Hepatocyte (in vitro differentiated cells): Measurements from ENCODE around the gene KXD1.
A peak's percentile ranks its signal among the peaks of the same experiment; 100 is the strongest.

Experiments used
- CTCF ChIP-seq: fragments of 200-600 bp; sonication (generic); IDR thresholded peaks from 2 replicates; pipeline ENCODE4 v1.5.1; 2016; ENCODE audit warnings: antibody characterized with exemption, mild to moderate bottlenecking; ENCODE audit not compliant: poor library complexity
- EZH2 ChIP-seq: fragments of 200-600 bp; sonication (generic); IDR thresholded peaks from 2 replicates; pipeline ENCODE4 v1.6.1; 2016; ENCODE audit warnings: antibody characterized with exemption, mild to moderate bottlenecking, borderline replicate concordance
- EZH2phosphoT487 ChIP-seq: fragments of 200-600 bp; sonication (generic); IDR thresholded peaks from one replicate; pipeline ENCODE4 v1.6.1; 2018; ENCODE audit warnings: antibody characterized with exemption, mild to moderate bottlenecking, low read depth, moderate library complexity; ENCODE audit not compliant: unreplicated experiment, severe bottlenecking

DNA sequence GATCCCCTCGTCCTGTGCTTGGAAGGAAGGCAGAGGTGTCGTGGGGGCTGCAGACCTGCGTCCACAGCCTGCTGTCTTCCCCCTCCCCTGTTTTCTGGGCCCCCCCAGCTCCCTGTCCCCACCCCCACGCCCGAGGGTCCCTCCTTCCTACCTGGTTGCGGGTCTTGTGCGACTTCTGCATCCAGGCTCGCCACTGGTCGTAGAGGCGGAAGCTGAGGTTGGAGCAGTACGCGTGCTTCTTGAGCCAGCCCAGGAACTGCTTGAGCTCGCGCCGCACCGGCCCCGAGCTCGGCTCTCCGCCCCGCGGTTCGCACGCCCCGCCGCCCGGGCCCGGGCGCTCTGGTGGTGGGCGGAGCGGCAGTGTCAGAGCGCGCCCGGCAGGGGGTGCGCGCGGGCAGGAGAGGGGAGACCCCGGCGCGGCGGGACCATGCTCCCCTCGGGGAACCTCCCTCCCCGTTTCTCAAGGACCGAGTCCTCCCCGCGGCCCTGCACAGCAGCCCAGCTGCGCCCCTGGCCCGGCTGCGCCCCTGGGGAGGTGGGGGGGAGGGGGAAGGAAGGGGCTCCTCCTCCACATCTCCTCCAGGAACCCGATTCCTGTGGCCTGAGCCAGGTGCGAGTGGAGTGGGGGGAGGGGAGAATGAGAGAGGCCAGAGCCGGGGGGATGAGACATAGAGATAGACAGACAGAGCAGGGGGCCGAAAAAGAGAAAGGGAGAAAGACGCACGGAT, 36.6 kb downstream of the KXD1 start:
- TF ChIP-seq CTCF: peak; percentile 86
- no peak for TF ChIP-seq EZH2
- no peak for TF ChIP-seq EZH2phosphoT487
